ENCODE results near the gene CHRNA3.

DNA sequence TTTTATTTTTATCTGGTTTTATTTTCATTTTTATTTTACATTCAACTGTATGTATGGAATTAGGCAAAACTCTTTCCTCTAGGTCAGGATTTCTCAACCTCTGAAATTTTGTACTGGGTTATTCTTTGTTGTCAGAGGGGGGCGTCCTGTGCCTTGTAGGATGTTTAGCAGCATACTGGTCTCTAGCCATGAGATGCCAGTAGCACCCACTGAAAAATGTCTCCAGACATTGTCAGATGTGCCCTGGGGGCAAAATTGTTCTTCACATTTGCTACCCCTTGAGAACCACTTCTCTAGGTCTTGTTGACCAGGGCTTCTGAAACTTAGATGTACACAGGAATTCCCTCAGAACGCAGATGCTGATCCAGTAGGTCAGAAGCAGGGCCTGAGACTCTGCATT is 50.1 kb downstream of the CHRNA3 start:
- TF ChIP-seq CTCF (IDR thresholded peaks at IDR 0.05) (no peak), POLR2A (IDR thresholded peaks at IDR 0.05) (no peak)
